Measurements from ENCODE around the gene KCNG1. TPM values are rescaled to one million over a fixed set of nuclear protein-coding genes. Genes with fewer than 3 reads are reported as not detected.

The KCNG1 gene
- total and polyA plus RNA-seq, 2 of the 4 experiments (the other 2 are of a cell fraction) = 23.7 to 51.4 TPM

- no peak for TF ChIP-seq POLR2A (IDR thresholded peaks at IDR 0.05; ENCODE audit: low read depth, low read length)
- TF ChIP-seq CTCF (conservative IDR thresholded peaks at IDR 0.05; ENCODE audit: low read depth, low read length) = no peak
- TF ChIP-seq RCOR1 (IDR thresholded peaks at IDR 0.05; ENCODE audit: insufficient replicate concordance, low read length) = no peak
- no peak for TF ChIP-seq BHLHE40 (IDR thresholded peaks at IDR 0.05; ENCODE audit: low read depth, low read length)
- TF ChIP-seq RFX5 (IDR thresholded peaks at IDR 0.05; ENCODE audit: low read depth, low read length) = no peak
- TF ChIP-seq SMC3 (IDR thresholded peaks at IDR 0.05; ENCODE audit: low read depth, low read length) = no peak
- no peak for TF ChIP-seq CHD1 (IDR thresholded peaks at IDR 0.05; ENCODE audit: low read depth, low read length)
- TF ChIP-seq MAFK (IDR thresholded peaks at IDR 0.05; ENCODE audit: low read depth, low read length) = no peak
- TF ChIP-seq USF2 (IDR thresholded peaks at IDR 0.05; ENCODE audit: low read depth, low read length) = no peak
- TF ChIP-seq MXI1 (IDR thresholded peaks at IDR 0.05; ENCODE audit: borderline replicate concordance, low read depth, low read length) = no peak
- no peak for TF ChIP-seq RAD21 (IDR thresholded peaks at IDR 0.05; ENCODE audit: low read length)
- no peak for TF ChIP-seq MAZ (IDR thresholded peaks at IDR 0.05; ENCODE audit: borderline replicate concordance, low read depth, low read length)
- TF ChIP-seq NFE2L2 (IDR thresholded peaks at IDR 0.05; ENCODE audit: low read depth, low read length) = no peak
- TF ChIP-seq ELK1 (IDR thresholded peaks at IDR 0.05; ENCODE audit: borderline replicate concordance, low read depth, low read length) = no peak
- no peak for TF ChIP-seq FOS (IDR thresholded peaks at IDR 0.05; ENCODE audit: low read depth, low read length)
- TF ChIP-seq CEBPB (IDR thresholded peaks at IDR 0.05; ENCODE audit: low read depth, low read length) = no peak
- Histone ChIP-seq H3K27me3 (ENCODE audit: control insufficient read depth, insufficient read depth, low read length) (no peaks in the 10 kb centered on the region), H3K4me2 (ENCODE audit: low read depth, low read length) (no peak overlapping the region), H4K5ac (ENCODE audit: low read depth, low read length) (no peak overlapping the region), H3K9me1 (ENCODE audit: insufficient read depth, low read length) (no peaks in the 10 kb centered on the region), H3K14ac (replicated peaks; ENCODE audit: low read depth, low read length) (no peak overlapping the region), H2AK9ac (replicated peaks; ENCODE audit: low read depth, low read length, poor library complexity) (no peak overlapping the region), H3K56ac (ENCODE audit: extremely low read depth, insufficient read depth, low read length) (no peak overlapping the region), H2BK15ac (ENCODE audit: low read depth, low read length) (no peak overlapping the region), H3K79me1 (ENCODE audit: low read depth in 1 of 2, low read length in 2 of 2) (peaks cover 17 to 22% of the 10 kb centered on the region in 2 experiments), H4K20me1 (ENCODE audit: insufficient read depth, low read length) (no peaks in the 10 kb centered on the region; the same call in none of the 2 replicates), H3K9me3 (ENCODE audit: control insufficient read depth, insufficient read depth, low read length) (no peaks in the 10 kb centered on the region), H4K91ac (ENCODE audit: insufficient read depth, low read depth, low read length) (no peak overlapping the region), H3K4ac (ENCODE audit: low read depth, low read length) (no peak overlapping the region), H3K18ac (ENCODE audit: low read depth, low read length) (no peak overlapping the region), H4K8ac (ENCODE audit: low read depth in 2 of 2, low read length in 2 of 2) (no peak overlapping the region), H2BK120ac (ENCODE audit: low read depth, low read length) (no peak overlapping the region), H3K27ac (ENCODE audit: insufficient read depth, low read length) (no peak overlapping the region), H2AFZ (replicated peaks; ENCODE audit: low read length, poor library complexity) (no peak overlapping the region), H2BK20ac (ENCODE audit: low read depth, low read length) (no peak overlapping the region), H2AK5ac (ENCODE audit: low read depth, low read length) (no peak overlapping the region), H3K23ac (ENCODE audit: low read depth, low read length) (no peak overlapping the region), H3K9ac (ENCODE audit: low read depth, low read length) (no peak overlapping the region), H3K4me3 (ENCODE audit: insufficient read depth, low read depth, low read length) (no peak overlapping the region), H2BK5ac (ENCODE audit: low read depth, low read length, poor library complexity, severe bottlenecking) (no peak overlapping the region), H3K4me1 (ENCODE audit: control insufficient read depth, insufficient read depth, low read length) (no peaks in the 10 kb centered on the region), H3K36me3 (ENCODE audit: control insufficient read depth, insufficient read depth, low read length) (peaks cover 27% of the 10 kb centered on the region)
- CTCF ChIA-PET = no interaction called here
- no peak for DNase-seq
- intact Hi-C loops (cut with micrococcal nuclease) (no loop called here), in situ Hi-C loops (cut with MboI; ENCODE audit: low sequenced_read_pairs) (no loop called here), dilution Hi-C loops (cut with HindIII; ENCODE audit: low sequenced_read_pairs, unreplicated experiment) (no loop called here)
- POLR2A ChIA-PET (ENCODE audit: unreplicated experiment) = no interaction called here
- 100% methylated on average over 3 of the region's 9 CpGs; no CpG with 5 or more reads in 1 of the 2 experiments for WGBS, 2 experiments (ENCODE audit: extremely low coverage in 2 of 2, insufficient read length in 1 of 2)
- no TSS peak for BruUV-seq (replicated peaks)
- ATAC-seq (ENCODE audit: low read depth) = no peak
These were observed 18.1 kb downstream of the KCNG1 start for GRCh38 chr20:51004781-51005180.

All from IMR-90 (cell line).